PFSK-1 (cell line): ENCODE data around the gene OR56B1.

Experiments used
- FOXP2 ChIP-seq: optimal IDR thresholded peaks from 2 replicates; pipeline ENCODE3; 2011; ENCODE audit warnings: borderline replicate concordance, control low read depth, inconsistent platforms; ENCODE audit not compliant: insufficient read depth; ENCODE audit errors: extremely low read length, extremely low read depth
- POLR2AphosphoS5 ChIP-seq: IDR thresholded peaks from 2 replicates; pipeline ENCODE4 v1.6.1; 2012; ENCODE audit warnings: low read depth, mild to moderate bottlenecking, control low read depth, low read length, moderate library complexity
- SIN3A ChIP-seq: IDR thresholded peaks from 2 replicates; pipeline ENCODE4 v1.6.1; 2012; ENCODE audit warnings: mild to moderate bottlenecking, low read length, moderate library complexity, borderline replicate concordance; ENCODE audit not compliant: insufficient read depth
- TAF1 ChIP-seq: IDR thresholded peaks from 2 replicates; pipeline ENCODE4 v1.6.1; 2012; ENCODE audit warnings: low read length, control low read depth, borderline replicate concordance; ENCODE audit not compliant: insufficient read depth
- TF ChIP-seq, protein P1 (sequence below), 2 experiments: IDR thresholded peaks; 2 replicates each; pipeline versions ENCODE4 v1.6.1 to v1.8.0; 2011 to 2012; ENCODE audit warnings: low read depth in 2 of 2, low read length in 2 of 2, control low read depth in 1 of 2, inconsistent platforms in 1 of 2, mild to moderate bottlenecking in 1 of 2, moderate library complexity in 1 of 2; ENCODE audit not compliant: insufficient read depth in 1 of 2

The OR56B1 gene

DNA sequence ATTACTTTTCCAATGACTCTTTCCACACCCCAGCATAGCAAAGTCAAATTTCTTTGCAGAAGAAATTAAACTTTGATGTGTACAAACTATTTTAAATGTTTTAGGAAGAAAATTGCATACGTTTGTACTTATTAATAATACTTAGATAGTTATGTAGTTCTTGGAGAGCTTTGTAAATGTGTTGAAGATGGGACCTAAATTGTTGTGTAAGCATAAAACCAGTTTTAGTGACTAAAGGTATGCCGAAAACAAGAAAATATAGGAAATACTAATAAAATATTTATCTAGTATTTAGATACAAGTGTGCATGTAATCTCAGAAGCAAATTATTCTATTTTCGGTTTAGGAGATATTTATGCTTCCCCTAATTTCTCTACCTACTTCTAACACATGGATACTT lies 13.6 kb downstream of the OR56B1 start:
- no peak for TF ChIP-seq FOXP2
- TF ChIP-seq TAF1 = no peak
- no peak for TF ChIP-seq SIN3A
- TF ChIP-seq, protein P1, sequence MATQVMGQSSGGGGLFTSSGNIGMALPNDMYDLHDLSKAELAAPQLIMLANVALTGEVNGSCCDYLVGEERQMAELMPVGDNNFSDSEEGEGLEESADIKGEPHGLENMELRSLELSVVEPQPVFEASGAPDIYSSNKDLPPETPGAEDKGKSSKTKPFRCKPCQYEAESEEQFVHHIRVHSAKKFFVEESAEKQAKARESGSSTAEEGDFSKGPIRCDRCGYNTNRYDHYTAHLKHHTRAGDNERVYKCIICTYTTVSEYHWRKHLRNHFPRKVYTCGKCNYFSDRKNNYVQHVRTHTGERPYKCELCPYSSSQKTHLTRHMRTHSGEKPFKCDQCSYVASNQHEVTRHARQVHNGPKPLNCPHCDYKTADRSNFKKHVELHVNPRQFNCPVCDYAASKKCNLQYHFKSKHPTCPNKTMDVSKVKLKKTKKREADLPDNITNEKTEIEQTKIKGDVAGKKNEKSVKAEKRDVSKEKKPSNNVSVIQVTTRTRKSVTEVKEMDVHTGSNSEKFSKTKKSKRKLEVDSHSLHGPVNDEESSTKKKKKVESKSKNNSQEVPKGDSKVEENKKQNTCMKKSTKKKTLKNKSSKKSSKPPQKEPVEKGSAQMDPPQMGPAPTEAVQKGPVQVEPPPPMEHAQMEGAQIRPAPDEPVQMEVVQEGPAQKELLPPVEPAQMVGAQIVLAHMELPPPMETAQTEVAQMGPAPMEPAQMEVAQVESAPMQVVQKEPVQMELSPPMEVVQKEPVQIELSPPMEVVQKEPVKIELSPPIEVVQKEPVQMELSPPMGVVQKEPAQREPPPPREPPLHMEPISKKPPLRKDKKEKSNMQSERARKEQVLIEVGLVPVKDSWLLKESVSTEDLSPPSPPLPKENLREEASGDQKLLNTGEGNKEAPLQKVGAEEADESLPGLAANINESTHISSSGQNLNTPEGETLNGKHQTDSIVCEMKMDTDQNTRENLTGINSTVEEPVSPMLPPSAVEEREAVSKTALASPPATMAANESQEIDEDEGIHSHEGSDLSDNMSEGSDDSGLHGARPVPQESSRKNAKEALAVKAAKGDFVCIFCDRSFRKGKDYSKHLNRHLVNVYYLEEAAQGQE (IDR thresholded peaks at IDR 0.05; ENCODE audit: insufficient read depth in 1 of 2, low read depth in 2 of 2, low read length in 2 of 2) = no peak
- no peak for TF ChIP-seq POLR2AphosphoS5

DNA sequence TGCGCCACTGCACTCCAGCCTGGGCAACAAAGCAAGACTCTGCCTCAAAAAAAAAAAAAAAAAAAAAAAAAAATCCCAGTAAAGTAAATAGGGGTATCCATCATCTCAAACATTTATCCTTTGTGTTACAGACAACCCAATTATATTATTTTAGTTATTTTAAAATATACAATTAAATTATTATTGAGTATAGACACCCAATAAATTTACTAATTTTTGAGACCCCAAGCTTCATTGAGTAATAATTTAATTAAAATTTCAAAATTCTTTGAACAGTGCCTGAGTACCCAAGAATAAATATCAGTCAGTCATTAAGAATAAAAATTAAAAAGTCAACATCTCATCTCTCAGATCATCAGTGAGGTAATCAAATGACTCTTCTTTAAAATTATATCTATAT lies 17.7 kb downstream of the OR56B1 start, which contains the start of gene OR52N4:
TSS of gene OR52N4 (plus strand) at position 301 of the 400 bp plus-strand sequence. CDS start 498 bp downstream, outside the sequence.
- TF ChIP-seq TAF1 (no peak), FOXP2 (no peak), SIN3A (no peak), POLR2AphosphoS5 (no peak)
- TF ChIP-seq, protein P1 (IDR thresholded peaks at IDR 0.05; ENCODE audit: insufficient read depth in 1 of 2, low read depth in 2 of 2, low read length in 2 of 2) = no peak

DNA sequence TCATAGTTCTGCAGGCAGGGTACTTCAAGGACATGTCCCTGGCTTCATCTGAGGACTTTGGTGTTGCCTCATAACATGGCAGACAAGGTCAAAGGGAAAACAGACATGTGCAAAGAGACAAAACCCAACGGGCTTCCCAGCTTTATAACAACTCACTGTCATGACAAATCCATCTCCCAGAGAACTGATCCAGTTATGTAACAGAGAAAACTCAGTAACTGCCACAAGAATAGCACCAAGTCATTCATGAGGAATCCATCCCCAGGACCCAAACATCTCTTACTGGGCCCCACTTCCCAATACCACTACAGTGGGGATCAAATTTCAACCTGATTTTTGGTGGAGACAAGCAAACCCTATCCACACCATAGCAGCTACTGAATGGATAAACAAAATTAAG lies 30.8 kb downstream of the OR56B1 start:
- TF ChIP-seq SIN3A (no peak), FOXP2 (no peak), POLR2AphosphoS5 (no peak), TAF1 (no peak)
- TF ChIP-seq, protein P1 (IDR thresholded peaks at IDR 0.05; ENCODE audit: insufficient read depth in 1 of 2, low read depth in 2 of 2, low read length in 2 of 2) = no peak

DNA sequence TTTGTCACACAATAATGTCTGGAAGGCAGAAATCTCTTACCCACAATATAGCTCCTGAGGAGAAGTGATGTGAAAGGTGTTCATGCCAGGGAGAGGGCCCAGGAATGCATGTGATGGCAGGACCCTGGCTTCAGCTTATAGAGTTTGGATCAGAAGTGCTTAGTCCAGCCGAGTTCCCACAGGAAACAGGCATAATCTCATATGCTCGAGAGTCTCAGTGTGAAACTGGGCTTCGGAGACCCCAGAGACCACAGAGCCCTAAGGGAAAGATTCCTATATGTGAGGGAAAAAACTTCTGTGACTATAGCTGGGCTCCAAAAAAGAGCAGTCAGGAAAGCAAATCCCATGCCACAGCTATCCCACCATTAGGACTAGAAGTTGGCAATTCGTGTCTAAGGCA lies 47.0 kb downstream of the OR56B1 start, which contains the start of gene OR52N5:
TSS of gene OR52N5 (minus strand) at position 101 of the 400 bp plus-strand sequence. CDS start 4,721 bp downstream, outside the sequence.
- TF ChIP-seq POLR2AphosphoS5 (no peak), FOXP2 (no peak), SIN3A (no peak), TAF1 (no peak)
- TF ChIP-seq, protein P1 (IDR thresholded peaks at IDR 0.05; ENCODE audit: insufficient read depth in 1 of 2, low read depth in 2 of 2, low read length in 2 of 2) = no peak
